ENCODE results near the gene PRICKLE1.

Gene PRICKLE1

GRCh38 chr12:42589465-42590329 lies at the start of gene PRICKLE1:
TSS of gene PRICKLE1 (minus strand) at chr12:42589746. CDS start at chr12:42472516, 117,230 bp downstream.
- Mint-ChIP-seq H3K4me1 (peaks cover 9% of the 10 kb centered on the region), H3K27ac (no peak within 1 kb of the TSS), H3K36me3 (no peaks in the 10 kb centered on the region), H3K4me3 (peak within 1 kb of the TSS; percentile 83), H3K9me3 (no peaks in the 10 kb centered on the region), H3K27me3 (peaks cover 4% of the 10 kb centered on the region)
- DNase-seq (ENCODE audit: low spot score in 2 of 2) (peak; percentile 40 to 73), ATAC-seq (ENCODE audit: low read depth) (peak; percentile 83)

DNA sequence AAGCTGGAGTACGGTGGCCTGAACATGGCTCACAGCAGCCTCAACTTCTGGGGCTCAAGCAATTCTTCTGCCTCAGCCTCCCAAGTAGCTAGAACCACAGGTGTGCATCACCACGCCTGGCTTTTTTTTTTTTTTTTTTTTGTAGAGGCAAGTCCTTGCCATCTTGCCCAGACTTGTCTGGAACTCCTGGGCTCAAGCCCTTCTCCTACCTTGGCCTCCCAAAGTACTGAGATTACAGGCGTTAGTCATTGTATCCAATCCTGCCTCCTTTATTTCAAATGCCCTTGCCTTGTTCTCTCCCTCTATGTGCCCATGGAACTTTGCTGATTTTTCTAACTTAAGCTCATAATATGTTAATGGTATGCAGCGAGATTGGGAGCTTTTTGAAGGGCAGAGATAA lies 49.2 kb upstream of the PRICKLE1 start:
- peaks cover 9% of the 10 kb centered on the region for H3K27me3 Mint-ChIP-seq
- H3K36me3 Mint-ChIP-seq, result no peaks in the 10 kb centered on the region
- H3K4me3 Mint-ChIP-seq, result no peak overlapping the region
- no peaks in the 10 kb centered on the region for H3K9me3 Mint-ChIP-seq
- no peaks in the 10 kb centered on the region for H3K4me1 Mint-ChIP-seq
- no peak overlapping the region for H3K27ac Mint-ChIP-seq
- no peak for ATAC-seq (ENCODE audit: low read depth)
- no peak for DNase-seq (ENCODE audit: low spot score in 2 of 2)

DNA sequence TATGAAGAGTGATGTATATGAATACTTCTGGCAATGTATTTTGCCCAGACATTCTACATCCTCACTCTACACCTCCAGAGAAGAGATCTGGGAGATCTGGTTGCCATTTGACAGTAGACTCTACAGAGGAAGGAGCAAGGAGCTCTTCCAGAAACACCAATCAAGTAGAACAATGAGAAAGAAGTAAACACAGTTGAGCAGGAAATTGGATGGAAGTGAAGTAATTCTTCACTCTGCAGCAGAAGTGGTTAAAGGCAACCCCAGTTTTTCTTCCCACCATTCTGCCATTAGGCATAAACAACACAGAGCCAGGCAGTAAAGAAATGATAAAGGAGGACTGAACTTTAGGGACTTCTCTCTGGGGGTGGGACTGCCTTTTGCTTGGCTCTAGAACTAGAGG lies 48.5 kb upstream of the PRICKLE1 start:
- Mint-ChIP-seq H3K27me3 (peaks cover 9% of the 10 kb centered on the region), H3K4me1 (no peaks in the 10 kb centered on the region), H3K9me3 (no peaks in the 10 kb centered on the region), H3K36me3 (no peaks in the 10 kb centered on the region), H3K4me3 (no peak overlapping the region), H3K27ac (no peak overlapping the region)
- ATAC-seq (ENCODE audit: low read depth) (no peak), DNase-seq (ENCODE audit: low spot score in 2 of 2) (no peak)

GRCh38 chr12:42636993-42637392 lies 47.4 kb upstream of the PRICKLE1 start:
- no peaks in the 10 kb centered on the region for H3K9me3 Mint-ChIP-seq
- DNase-seq (ENCODE audit: low spot score in 2 of 2), result no peak
- H3K36me3 Mint-ChIP-seq, result no peaks in the 10 kb centered on the region
- no peak for ATAC-seq (ENCODE audit: low read depth)
- no peaks in the 10 kb centered on the region for H3K4me1 Mint-ChIP-seq
- H3K27me3 Mint-ChIP-seq, result peaks cover 7% of the 10 kb centered on the region
- H3K27ac Mint-ChIP-seq, result no peak overlapping the region
- H3K4me3 Mint-ChIP-seq, result no peak overlapping the region

DNA sequence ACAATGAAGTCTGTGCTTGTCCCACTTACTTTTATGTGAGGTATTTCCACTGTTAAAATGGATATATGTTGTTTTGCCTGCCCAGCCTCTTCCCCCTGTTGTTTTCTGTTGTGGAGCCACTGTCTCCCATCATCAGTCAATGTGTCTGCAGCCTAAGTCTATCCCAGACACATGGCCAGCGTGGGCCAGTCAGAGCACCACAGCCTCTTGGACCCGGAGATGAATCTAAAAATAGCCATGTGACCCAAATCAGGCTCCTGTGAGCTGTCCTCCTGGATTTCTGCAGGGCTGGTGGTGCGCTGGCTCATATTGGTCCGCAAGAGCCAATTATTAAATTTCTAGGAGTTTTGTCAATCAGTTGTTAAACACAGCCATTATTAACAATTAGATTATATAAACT lies 44.0 kb upstream of the PRICKLE1 start:
- no peak overlapping the region for H3K27ac Mint-ChIP-seq
- H3K9me3 Mint-ChIP-seq, result no peaks in the 10 kb centered on the region
- ATAC-seq (ENCODE audit: low read depth), result no peak
- no peak for DNase-seq (ENCODE audit: low spot score in 2 of 2)
- H3K36me3 Mint-ChIP-seq, result no peaks in the 10 kb centered on the region
- no peaks in the 10 kb centered on the region for H3K27me3 Mint-ChIP-seq
- H3K4me1 Mint-ChIP-seq, result no peaks in the 10 kb centered on the region
- no peak overlapping the region for H3K4me3 Mint-ChIP-seq

GRCh38 chr12:42631513-42631912 lies 42.0 kb upstream of the PRICKLE1 start:
- ATAC-seq (ENCODE audit: low read depth), result no peak
- no peak for DNase-seq (ENCODE audit: low spot score in 2 of 2)
- no peaks in the 10 kb centered on the region for H3K9me3 Mint-ChIP-seq
- H3K27me3 Mint-ChIP-seq, result no peaks in the 10 kb centered on the region
- no peak overlapping the region for H3K27ac Mint-ChIP-seq
- H3K4me3 Mint-ChIP-seq, result no peak overlapping the region
- H3K36me3 Mint-ChIP-seq, result no peaks in the 10 kb centered on the region
- no peaks in the 10 kb centered on the region for H3K4me1 Mint-ChIP-seq

DNA sequence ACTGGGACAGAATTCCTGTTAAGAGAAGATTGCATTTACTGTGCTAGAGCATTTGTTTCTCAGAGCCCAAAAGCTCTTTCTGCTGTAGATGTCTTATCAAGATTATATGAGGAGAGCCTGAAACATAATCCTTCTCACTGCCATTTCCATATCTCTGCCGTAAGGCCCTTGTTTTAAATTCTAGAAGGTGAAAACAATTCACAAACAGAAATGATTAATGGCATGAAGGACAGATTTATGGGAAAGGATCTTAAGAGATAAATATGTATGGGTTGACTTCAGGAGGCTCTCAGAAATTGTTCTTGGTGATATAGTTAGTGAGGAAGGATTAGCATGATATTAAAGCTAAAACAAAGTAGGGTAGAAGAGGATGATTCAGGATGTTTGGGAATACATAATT lies 40.8 kb upstream of the PRICKLE1 start:
- no peak overlapping the region for H3K4me3 Mint-ChIP-seq
- ATAC-seq (ENCODE audit: low read depth) (no peak), DNase-seq (ENCODE audit: low spot score in 2 of 2) (no peak)
- H3K9me3 Mint-ChIP-seq, result no peaks in the 10 kb centered on the region
- no peaks in the 10 kb centered on the region for H3K27me3 Mint-ChIP-seq
- H3K27ac Mint-ChIP-seq, result no peak overlapping the region
- no peaks in the 10 kb centered on the region for H3K36me3 Mint-ChIP-seq
- H3K4me1 Mint-ChIP-seq, result no peaks in the 10 kb centered on the region

- no peaks in the 10 kb centered on the region for H3K36me3 Mint-ChIP-seq
- H3K27me3 Mint-ChIP-seq, result no peaks in the 10 kb centered on the region
- H3K4me3 Mint-ChIP-seq, result no peak overlapping the region
- no peak overlapping the region for H3K27ac Mint-ChIP-seq
- H3K4me1 Mint-ChIP-seq, result no peaks in the 10 kb centered on the region
- DNase-seq (ENCODE audit: low spot score in 2 of 2) (no peak), ATAC-seq (ENCODE audit: low read depth) (no peak)
- peaks cover 2% of the 10 kb centered on the region for H3K9me3 Mint-ChIP-seq
Observed at GRCh38 chr12:42627151-42627550, 37.6 kb upstream of the PRICKLE1 start.

DNA sequence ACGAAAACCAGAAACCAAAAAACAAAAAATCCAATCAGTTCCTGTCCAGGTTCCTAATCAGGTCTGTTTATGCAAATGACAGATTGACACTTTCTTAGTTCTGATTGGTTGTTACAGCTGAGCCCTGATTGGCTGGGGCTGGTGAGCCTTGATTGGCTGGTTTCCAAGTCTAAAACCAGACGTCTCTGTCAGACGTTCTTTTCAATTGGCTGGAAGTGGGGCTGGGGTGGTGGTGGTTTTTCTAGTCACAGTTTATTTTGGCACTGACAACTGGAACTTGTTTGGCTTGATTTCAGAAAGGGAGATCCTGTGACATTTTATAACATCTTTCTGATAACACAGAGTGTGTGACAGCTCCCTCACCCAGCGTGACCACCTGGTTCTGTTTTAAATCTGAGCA lies 36.1 kb upstream of the PRICKLE1 start:
- peaks cover 2% of the 10 kb centered on the region for H3K9me3 Mint-ChIP-seq
- no peak overlapping the region for H3K27ac Mint-ChIP-seq
- H3K27me3 Mint-ChIP-seq, result no peaks in the 10 kb centered on the region
- no peak for DNase-seq (ENCODE audit: low spot score in 2 of 2)
- no peaks in the 10 kb centered on the region for H3K36me3 Mint-ChIP-seq
- no peak for ATAC-seq (ENCODE audit: low read depth)
- H3K4me3 Mint-ChIP-seq, result no peak overlapping the region
- no peaks in the 10 kb centered on the region for H3K4me1 Mint-ChIP-seq

GRCh38 chr12:42617622-42618021 lies 28.1 kb upstream of the PRICKLE1 start:
- no peak for ATAC-seq (ENCODE audit: low read depth)
- Mint-ChIP-seq H3K36me3 (peaks cover 9% of the 10 kb centered on the region), H3K4me3 (no peak overlapping the region), H3K9me3 (peaks cover 12% of the 10 kb centered on the region), H3K27me3 (peaks cover 13% of the 10 kb centered on the region), H3K27ac (no peak overlapping the region), H3K4me1 (no peaks in the 10 kb centered on the region)
- no peak for DNase-seq (ENCODE audit: low spot score in 2 of 2)

GRCh38 chr12:42615006-42615405 lies 25.5 kb upstream of the PRICKLE1 start:
- no peak overlapping the region for H3K4me3 Mint-ChIP-seq
- H3K36me3 Mint-ChIP-seq, result peaks cover 9% of the 10 kb centered on the region
- DNase-seq (ENCODE audit: low spot score in 2 of 2), result no peak
- H3K4me1 Mint-ChIP-seq, result no peaks in the 10 kb centered on the region
- H3K27me3 Mint-ChIP-seq, result peaks cover 13% of the 10 kb centered on the region
- H3K9me3 Mint-ChIP-seq, result peaks cover 12% of the 10 kb centered on the region
- no peak overlapping the region for H3K27ac Mint-ChIP-seq
- ATAC-seq (ENCODE audit: low read depth), result no peak

GRCh38 chr12:42612231-42612613 lies 22.7 kb upstream of the PRICKLE1 start:
- no peak overlapping the region for H3K27ac Mint-ChIP-seq
- H3K4me3 Mint-ChIP-seq, result no peak overlapping the region
- H3K9me3 Mint-ChIP-seq, result peaks cover 5% of the 10 kb centered on the region
- ATAC-seq (ENCODE audit: low read depth), result no peak
- H3K36me3 Mint-ChIP-seq, result peaks cover 2% of the 10 kb centered on the region
- peaks cover 11% of the 10 kb centered on the region for H3K27me3 Mint-ChIP-seq
- H3K4me1 Mint-ChIP-seq, result no peaks in the 10 kb centered on the region
- DNase-seq (ENCODE audit: low spot score in 2 of 2), result no peak

DNA sequence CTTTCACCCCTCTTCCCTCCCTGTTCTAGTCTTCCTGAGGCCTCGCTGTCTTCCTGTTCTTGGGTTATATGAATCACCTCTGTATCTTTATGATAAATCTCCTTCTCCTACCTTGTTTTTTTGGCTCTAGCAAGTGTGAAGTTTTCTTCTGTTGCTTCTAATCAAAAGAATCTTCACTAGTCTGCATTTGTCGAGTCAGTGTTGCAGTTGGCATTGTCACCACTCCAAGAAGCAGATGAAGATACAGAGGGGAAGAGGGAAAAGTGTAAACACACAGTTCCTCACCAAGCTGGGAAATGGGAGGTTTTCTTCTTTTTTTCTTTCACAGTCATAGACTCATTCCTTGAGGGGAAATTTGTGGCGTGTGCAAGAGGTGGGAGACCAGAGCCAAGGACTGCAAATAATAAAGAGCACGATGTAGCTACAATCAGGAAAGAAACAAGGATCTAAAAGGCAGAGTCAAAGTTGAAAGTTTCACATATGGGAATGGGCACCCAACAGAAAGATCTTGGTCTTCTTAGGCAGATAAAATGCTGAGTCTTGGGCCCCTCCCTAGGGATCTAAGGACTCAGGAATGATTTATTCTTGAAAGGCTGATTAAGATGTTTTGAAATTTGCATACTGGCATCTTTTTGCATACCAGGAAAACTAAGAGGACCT lies 22.2 kb upstream of the PRICKLE1 start:
- Mint-ChIP-seq H3K4me3 (no peak overlapping the region), H3K9me3 (peaks cover 4% of the 10 kb centered on the region)
- no peak for DNase-seq (ENCODE audit: low spot score in 2 of 2)

DNA sequence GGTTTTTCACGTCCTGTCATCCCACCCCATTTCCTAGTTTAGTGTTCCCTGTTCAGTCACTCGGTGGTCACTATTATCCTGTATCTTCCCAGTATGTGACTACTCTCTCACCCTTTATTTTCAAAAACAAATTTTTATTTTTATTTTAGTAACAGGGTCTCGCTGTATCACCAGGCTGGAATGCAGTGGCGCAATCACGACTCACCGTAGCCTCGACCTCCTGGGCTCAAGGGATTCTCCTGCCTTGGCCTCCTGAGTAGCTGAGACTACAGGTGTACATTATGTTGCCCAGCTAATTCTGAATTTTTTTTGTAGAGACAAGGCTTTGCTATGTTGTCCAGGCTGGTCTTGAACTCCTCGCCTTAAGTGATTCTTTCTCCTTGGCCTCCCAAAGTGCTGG lies 20.1 kb upstream of the PRICKLE1 start:
- Mint-ChIP-seq H3K4me1 (no peaks in the 10 kb centered on the region), H3K9me3 (peaks cover 4% of the 10 kb centered on the region), H3K36me3 (peaks cover 2% of the 10 kb centered on the region), H3K4me3 (no peak overlapping the region), H3K27ac (no peak overlapping the region), H3K27me3 (peaks cover 11% of the 10 kb centered on the region)
- ATAC-seq (ENCODE audit: low read depth) (no peak), DNase-seq (ENCODE audit: low spot score in 2 of 2) (no peak)

More for the DNA sequence above, 22.2 kb upstream of the PRICKLE1 start:
- Mint-ChIP-seq H3K27ac (no peak overlapping the region), H3K4me1 (no peaks in the 10 kb centered on the region), H3K36me3 (peaks cover 2% of the 10 kb centered on the region), H3K27me3 (peaks cover 11% of the 10 kb centered on the region)
- no peak for ATAC-seq (ENCODE audit: low read depth)

Measured in memory B cell (primary cell).